A549 treated with ZK216348 at 1 μM for 4 hours (cell line): Measurements from ENCODE around the gene SPTA1. TPM values are rescaled to one million over a fixed set of nuclear protein-coding genes. Genes with fewer than 3 reads are reported as not detected.

Experiments
- total RNA-seq: library from RNA; stranded (reverse); fragments of 200-300 nt; extraction: Qiagen RNA extraction; gene quantifications from 5 replicates; pipeline ENCODE4 v1.2.3, GENCODE V29; 2022; ENCODE audit warnings: low read depth

Gene SPTA1
- total RNA-seq = not detected in 5 replicates

GRCh38 chr1:158686111-158687009 is at the start of gene SPTA1:
Gene SPTA1 (minus strand): TSS chr1:158686715. CDS start chr1:158686517, 198 bp downstream.

GRCh38 chr1:158720620-158721019 is 34.1 kb upstream of the SPTA1 start, which contains the start of gene OR6K3:
Gene OR6K3 (minus strand): TSS chr1:158720720. CDS start chr1:158718115, 2,605 bp downstream.

GRCh38 chr1:158700552-158700951 is 14.0 kb upstream of the SPTA1 start, which contains the start of gene OR6K2:
Gene OR6K2 (minus strand): TSS chr1:158700652. CDS start chr1:158700652, 0 bp downstream.

GRCh38 chr1:158604968-158605367 is 81.5 kb downstream of the SPTA1 start, which contains the start of gene OR10Z1:
Gene OR10Z1 (plus strand): TSS chr1:158605268. CDS start chr1:158606439, 1,171 bp downstream.

GRCh38 chr1:158579733-158580132 is 106.8 kb downstream of the SPTA1 start, which contains the start of gene OR10X1:
Gene OR10X1 (minus strand): TSS chr1:158579899. CDS start chr1:158579899, 0 bp downstream.

GRCh38 chr1:158570480-158570879 is 116.0 kb downstream of the SPTA1 start, which contains the start of gene OR6P1:
Gene OR6P1 (minus strand): TSS chr1:158570580. CDS start chr1:158563604, 6,976 bp downstream.

Other genes starting within 250 kb of the SPTA1 start
- gene OR10K1, start 224.9 kb downstream of the SPTA1 start, total RNA-seq = not detected in 5 replicates
- not detected in 5 replicates for gene OR10R2, start 214.5 kb downstream of the SPTA1 start, total RNA-seq
- gene OR6Y1, start 132.3 kb downstream of the SPTA1 start, total RNA-seq = not detected in 5 replicates
- gene OR6P1, start 116.1 kb downstream of the SPTA1 start, total RNA-seq = not detected in 5 replicates
- not detected in 5 replicates for gene OR10X1, start 106.8 kb downstream of the SPTA1 start, total RNA-seq
- not detected in 5 replicates for gene OR10Z1, start 81.4 kb downstream of the SPTA1 start, total RNA-seq
- gene OR6K2, start 13.9 kb upstream of the SPTA1 start, total RNA-seq = not detected in 5 replicates
- not detected in 5 replicates for gene OR6K3, start 34.0 kb upstream of the SPTA1 start, total RNA-seq
- not detected in 5 replicates for gene OR6K6, start 68.0 kb upstream of the SPTA1 start, total RNA-seq
- gene OR6N1, start 85.5 kb upstream of the SPTA1 start, total RNA-seq = not detected in 5 replicates
- gene OR6N2, start 94.5 kb upstream of the SPTA1 start, total RNA-seq = not detected in 5 replicates
- gene MNDA, start 144.6 kb upstream of the SPTA1 start, total RNA-seq = not detected in 5 replicates
- not detected in 5 replicates for gene PYHIN1, start 244.8 kb upstream of the SPTA1 start, total RNA-seq